HFF-Myc (cell line): ENCODE data around the gene CDH23.

Source experiments
- DNase-seq: peaks from one replicate; pipeline ENCODE4 v3.0.0-alpha.2; 2011; ENCODE audit warnings: low read depth; ENCODE audit errors: extremely low read depth
- H3K4me3 ChIP-seq: replicated peaks from 2 replicates; pipeline ENCODE4 v1.5.1; 2011; ENCODE audit warnings: low read depth, mild to moderate bottlenecking, control low read depth, low read length
- TF ChIP-seq, protein P1 (sequence below): IDR thresholded peaks from 2 replicates; pipeline ENCODE4 v1.5.1; 2012; ENCODE audit warnings: mild to moderate bottlenecking, low read depth, low read length, control low read depth; ENCODE audit errors: missing control alignments

The CDH23 gene

DNA sequence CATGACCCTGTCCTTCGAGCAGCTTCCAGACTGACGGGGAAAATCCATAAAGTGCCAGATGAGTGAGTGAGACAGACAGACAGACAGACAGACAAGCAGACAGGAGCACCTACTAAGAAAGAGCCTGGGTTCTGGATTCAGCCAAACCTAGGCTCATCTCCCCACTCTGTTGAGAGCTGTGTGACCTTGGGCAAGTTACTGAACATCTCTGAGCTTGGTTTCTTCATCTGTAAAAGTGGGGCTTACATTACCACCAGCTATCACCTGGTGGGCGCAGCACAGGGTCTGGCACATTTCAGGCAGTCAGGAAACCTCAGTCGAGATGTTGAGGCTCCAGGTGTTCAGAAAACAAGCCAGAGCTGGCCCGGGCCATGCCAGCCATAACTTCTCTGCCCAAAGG, 285.3 kb downstream of the CDH23 start:
- no peak for DNase-seq
- TF ChIP-seq, protein P1, sequence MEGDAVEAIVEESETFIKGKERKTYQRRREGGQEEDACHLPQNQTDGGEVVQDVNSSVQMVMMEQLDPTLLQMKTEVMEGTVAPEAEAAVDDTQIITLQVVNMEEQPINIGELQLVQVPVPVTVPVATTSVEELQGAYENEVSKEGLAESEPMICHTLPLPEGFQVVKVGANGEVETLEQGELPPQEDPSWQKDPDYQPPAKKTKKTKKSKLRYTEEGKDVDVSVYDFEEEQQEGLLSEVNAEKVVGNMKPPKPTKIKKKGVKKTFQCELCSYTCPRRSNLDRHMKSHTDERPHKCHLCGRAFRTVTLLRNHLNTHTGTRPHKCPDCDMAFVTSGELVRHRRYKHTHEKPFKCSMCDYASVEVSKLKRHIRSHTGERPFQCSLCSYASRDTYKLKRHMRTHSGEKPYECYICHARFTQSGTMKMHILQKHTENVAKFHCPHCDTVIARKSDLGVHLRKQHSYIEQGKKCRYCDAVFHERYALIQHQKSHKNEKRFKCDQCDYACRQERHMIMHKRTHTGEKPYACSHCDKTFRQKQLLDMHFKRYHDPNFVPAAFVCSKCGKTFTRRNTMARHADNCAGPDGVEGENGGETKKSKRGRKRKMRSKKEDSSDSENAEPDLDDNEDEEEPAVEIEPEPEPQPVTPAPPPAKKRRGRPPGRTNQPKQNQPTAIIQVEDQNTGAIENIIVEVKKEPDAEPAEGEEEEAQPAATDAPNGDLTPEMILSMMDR = no peak
- no peak overlapping the region for H3K4me3 ChIP-seq

DNA sequence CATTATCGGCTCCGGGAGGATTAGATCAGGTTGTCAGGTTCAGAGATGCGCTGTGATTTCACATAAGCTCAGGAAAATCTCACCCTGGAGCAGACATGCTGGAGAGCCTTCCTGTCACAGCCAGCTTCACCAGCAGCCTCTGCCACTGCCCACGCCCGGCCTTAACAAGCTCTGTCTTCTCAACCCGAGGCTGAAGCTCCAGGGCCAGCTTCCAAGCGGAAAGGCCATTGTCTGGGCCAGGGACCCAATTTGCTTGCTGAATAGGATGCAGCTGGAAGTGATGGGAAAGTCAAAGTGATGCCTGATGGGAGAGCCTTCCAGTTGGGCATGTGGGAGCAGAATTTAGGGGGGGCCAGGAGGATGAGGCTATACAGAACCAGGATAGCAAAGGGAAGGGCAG, 286.6 kb downstream of the CDH23 start:
- no peak for DNase-seq
- no peak overlapping the region for H3K4me3 ChIP-seq
- TF ChIP-seq, protein P1 = no peak

DNA sequence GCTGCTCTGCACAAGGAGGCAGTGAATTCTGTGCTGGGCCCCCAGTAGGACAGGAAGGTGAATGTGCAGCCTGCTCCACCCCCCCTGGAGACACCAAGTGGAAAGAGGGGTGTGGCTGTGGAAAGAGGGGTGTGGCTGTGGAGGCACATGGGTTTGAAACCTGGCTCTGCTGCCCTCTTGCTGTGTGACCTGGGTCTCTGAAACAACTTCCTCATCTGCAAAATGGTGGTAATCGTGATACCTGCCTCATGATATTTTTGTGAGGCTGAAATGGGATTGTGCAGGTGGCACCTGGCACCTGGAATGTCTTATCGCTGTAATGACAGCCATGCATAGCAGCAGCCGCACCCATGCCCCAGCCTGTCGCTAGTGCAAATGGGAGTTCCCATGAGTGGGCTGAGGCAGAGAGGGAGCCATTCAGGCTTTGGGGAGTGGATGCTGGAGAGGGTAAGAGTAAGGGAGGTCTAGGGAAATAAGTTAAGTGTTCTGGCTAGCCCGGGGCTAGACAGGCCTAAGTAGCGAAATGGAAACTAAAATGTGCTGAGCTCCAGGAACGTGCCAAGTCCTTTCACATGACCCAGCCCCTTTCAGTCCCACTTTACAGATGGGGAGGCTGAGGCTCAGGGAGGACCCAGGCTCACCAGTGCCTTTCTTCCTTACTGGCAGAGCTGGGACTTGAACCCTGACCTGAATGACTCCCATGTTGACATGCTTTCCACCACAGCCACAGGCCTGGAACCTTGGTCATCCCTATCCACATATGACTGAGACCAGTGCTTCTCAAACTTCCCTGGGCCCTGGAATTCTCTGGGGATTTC, 287.8 kb downstream of the CDH23 start:
- TF ChIP-seq, protein P1 = no peak
- H3K4me3 ChIP-seq = no peak overlapping the region
- DNase-seq = no peak

DNA sequence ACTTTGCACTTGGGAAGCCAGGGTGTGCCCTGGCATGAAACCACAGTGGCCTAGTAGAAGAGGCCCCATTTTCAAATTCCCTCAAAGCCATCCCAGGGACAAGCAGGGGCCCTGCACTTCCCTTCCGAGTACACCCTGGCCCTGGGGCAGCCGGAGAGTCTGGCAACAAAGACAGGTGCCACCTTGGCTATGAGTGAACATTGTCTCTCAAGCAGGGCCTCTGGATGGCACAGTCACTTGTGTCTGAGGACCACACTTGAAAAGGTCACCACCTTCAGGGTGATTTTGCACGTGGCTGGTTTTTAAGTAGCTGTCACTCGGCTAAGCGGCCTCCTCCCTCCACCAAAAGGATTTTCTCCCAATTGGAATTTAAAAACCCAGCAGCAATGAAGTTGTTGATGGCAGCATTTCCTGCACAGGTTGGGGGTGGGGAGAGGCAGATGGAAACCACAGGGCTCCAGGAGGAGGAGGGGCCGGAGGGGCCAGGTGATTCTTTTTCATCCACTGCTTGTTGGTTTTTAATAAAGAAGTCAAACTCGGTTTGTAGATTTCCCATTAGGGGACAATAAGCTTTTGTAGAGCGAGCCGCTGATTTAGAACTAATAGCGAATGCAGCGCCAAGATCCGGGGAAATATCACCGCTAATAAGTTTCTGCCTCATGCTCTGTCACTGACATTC, 289.0 kb downstream of the CDH23 start:
- DNase-seq = no peak
- TF ChIP-seq, protein P1 = no peak

GRCh38 chr10:71687077-71687476, 290.4 kb downstream of the CDH23 start:
- TF ChIP-seq, protein P1 = no peak
- no peak for DNase-seq
- no peak overlapping the region for H3K4me3 ChIP-seq

More for the DNA sequence above, 289.0 kb downstream of the CDH23 start:
- H3K4me3 ChIP-seq = no peak overlapping the region

- TF ChIP-seq, protein P1 = no peak
- no peak overlapping the region for H3K4me3 ChIP-seq
- DNase-seq = no peak
Measured at GRCh38 chr10:71687480-71687879, 290.8 kb downstream of the CDH23 start.
